Left lung (tissue), 10 donors: ENCODE results near the gene ZNF892. TPM values are rescaled to one million over a fixed set of nuclear protein-coding genes. Genes with fewer than 3 reads are reported as not detected.

Experiments used
- ATAC-seq: fragments of 200-7000 bp; cut with Tn5 transposase; one replicate; pipeline ENCODE4 v1.9.1; 2020; ENCODE audit warnings: moderate library complexity
- DNase-seq, 4 donors: peaks; one replicate each; pipeline ENCODE4 v3.0.0-alpha.2; 2013 to 2020
- H3K27ac ChIP-seq, 2 donors: fragments of 200-600 bp; sonication (generic) in 1 of 2; one replicate each; pipeline versions ENCODE4 v1.5.0 to v1.8.0; 2020 to 2021
- H3K27me3 ChIP-seq, 2 donors: fragments of 200-600 bp; sonication (generic) in 1 of 2; one replicate each; pipeline versions ENCODE4 v1.5.0 to v1.8.0; 2020 to 2021
- H3K36me3 ChIP-seq, 2 donors: fragments of 200-600 bp; sonication (generic) in 1 of 2; one replicate each; pipeline versions ENCODE4 v1.5.0 to v1.8.0; 2020 to 2021
- H3K4me1 ChIP-seq, 2 donors: fragments of 200-600 bp; one replicate each; pipeline ENCODE4 v1.8.0; 2021
- H3K4me3 ChIP-seq, 2 donors: fragments of 200-600 bp; sonication (generic) in 1 of 2; one replicate each; pipeline versions ENCODE4 v1.5.0 to v1.8.0; 2020 to 2021; ENCODE audit warnings: mild to moderate bottlenecking in 1 of 2
- H3K9me3 ChIP-seq, 2 donors: fragments of 200-600 bp; sonication (generic) in 1 of 2; one replicate each; pipeline versions ENCODE4 v1.5.0 to v1.8.0; 2020 to 2021
- intact Hi-C, 2 donors: fragments of 100-400 bp; cut with DNase I; formaldehyde crosslinking; loops; one replicate each; pipeline versions ENCODE4 v1.11.2 to v1.14.2; 2022
- polyA plus RNA-seq, 6 donors: library from polyadenylated mRNA; unstranded; fragments of 120-200 nt; gene quantifications; one replicate each; pipeline ENCODE4 v1.2.1, GENCODE V29; 2013; ENCODE audit not compliant: insufficient read length in 6 of 6
- total RNA-seq, 2 donors: library from RNA; stranded (reverse); fragmentation: NEBNext Ultra II Directional; extraction: Animal tissue kit (Norgen Biotek cat#: 25700); gene quantifications; one replicate each; pipeline ENCODE4 v1.2.1, GENCODE V29; 2021
- TF ChIP-seq, protein P1 (sequence below), 2 donors: fragments of 200-600 bp; sonication (generic) in 1 of 2; IDR thresholded peaks; one replicate each; pipeline versions ENCODE4 v1.5.0 to v1.8.0; 2021; ENCODE audit warnings: antibody characterized with exemption in 2 of 2
- donor health status: DM: no; HTN: yes; CAD: no.
- donor health status: DM: no; HTN: no; CAD: no.

Gene ZNF892
- total and polyA plus RNA-seq, 8 donors, result 4.3 to 5.6 (median 5.1) TPM

DNA sequence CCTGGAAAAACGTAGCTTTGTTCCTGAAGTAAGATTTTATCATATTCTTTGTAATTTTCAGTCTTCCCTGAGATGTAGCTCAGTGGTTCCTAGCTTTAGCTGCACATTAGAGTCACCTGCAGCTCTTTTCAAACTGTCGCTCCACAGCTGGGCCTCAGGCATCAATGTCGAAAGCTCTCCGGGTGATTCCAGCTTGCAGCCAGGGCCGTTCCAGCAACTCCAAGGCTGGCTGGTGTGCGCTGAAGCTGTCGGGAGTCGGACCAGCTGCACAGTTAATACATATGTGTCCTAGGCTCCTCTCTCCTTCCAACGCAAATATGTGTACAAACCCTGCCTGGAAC lies 42.3 kb upstream of the ZNF892 start:
- intact Hi-C loops, result no loop called here
- no peak for ATAC-seq
- Histone ChIP-seq H3K4me3 (peak overlapping the region; percentile 65 to 91), H3K4me1 (peaks cover 14 to 25% of the 10 kb centered on the region in 2 donors), H3K27ac (peak overlapping the region; percentile 93 to 94), H3K27me3 (no peaks in the 10 kb centered on the region), H3K9me3 (no peaks in the 10 kb centered on the region), H3K36me3 (no peaks in the 10 kb centered on the region)
- DNase-seq, result no peak
- TF ChIP-seq, protein P1, sequence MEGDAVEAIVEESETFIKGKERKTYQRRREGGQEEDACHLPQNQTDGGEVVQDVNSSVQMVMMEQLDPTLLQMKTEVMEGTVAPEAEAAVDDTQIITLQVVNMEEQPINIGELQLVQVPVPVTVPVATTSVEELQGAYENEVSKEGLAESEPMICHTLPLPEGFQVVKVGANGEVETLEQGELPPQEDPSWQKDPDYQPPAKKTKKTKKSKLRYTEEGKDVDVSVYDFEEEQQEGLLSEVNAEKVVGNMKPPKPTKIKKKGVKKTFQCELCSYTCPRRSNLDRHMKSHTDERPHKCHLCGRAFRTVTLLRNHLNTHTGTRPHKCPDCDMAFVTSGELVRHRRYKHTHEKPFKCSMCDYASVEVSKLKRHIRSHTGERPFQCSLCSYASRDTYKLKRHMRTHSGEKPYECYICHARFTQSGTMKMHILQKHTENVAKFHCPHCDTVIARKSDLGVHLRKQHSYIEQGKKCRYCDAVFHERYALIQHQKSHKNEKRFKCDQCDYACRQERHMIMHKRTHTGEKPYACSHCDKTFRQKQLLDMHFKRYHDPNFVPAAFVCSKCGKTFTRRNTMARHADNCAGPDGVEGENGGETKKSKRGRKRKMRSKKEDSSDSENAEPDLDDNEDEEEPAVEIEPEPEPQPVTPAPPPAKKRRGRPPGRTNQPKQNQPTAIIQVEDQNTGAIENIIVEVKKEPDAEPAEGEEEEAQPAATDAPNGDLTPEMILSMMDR (IDR thresholded peaks at IDR 0.05), result no peak

DNA sequence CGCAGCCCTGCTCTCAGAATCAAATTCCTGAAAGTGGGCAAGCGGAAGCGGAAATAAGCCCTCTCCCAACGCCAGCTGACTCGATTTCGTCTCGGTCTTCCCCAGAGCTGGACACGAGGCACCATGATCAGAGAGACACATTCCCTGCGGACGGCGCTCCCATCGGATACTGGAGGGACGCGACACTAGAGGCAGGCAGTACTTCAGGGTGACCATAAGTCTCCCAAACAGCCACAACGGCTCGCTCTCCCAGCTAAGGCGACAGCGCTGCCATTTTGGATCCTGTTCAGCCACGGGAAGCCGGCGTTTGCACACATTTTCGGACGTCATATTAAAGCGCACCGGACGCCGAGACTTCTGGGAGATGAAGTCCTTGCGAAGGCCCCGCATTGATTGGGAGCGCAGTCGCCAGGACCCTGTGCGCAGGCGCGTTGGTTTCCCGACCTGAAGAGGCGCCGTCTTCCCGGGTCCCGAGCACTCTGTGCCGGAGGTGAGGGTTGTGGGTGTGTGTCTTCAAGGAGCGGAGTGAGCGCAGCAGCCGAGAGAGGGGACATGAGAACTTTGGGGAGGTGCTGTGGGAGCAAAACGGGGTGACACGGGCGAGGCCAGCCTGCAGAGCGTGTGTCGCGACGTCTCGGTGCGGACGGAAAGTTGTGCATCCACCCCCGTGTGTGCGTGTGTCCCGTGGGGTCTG lies 41.8 kb upstream of the ZNF892 start, which contains the start of gene ZNF2:
ZNF2 (plus strand) TSS at position 439 of the 694 bp plus-strand sequence. CDS start 10,418 bp downstream, outside the sequence.
- intact Hi-C loops, result no loop called here
- no peaks in the 10 kb centered on the region for H3K36me3 ChIP-seq

DNA sequence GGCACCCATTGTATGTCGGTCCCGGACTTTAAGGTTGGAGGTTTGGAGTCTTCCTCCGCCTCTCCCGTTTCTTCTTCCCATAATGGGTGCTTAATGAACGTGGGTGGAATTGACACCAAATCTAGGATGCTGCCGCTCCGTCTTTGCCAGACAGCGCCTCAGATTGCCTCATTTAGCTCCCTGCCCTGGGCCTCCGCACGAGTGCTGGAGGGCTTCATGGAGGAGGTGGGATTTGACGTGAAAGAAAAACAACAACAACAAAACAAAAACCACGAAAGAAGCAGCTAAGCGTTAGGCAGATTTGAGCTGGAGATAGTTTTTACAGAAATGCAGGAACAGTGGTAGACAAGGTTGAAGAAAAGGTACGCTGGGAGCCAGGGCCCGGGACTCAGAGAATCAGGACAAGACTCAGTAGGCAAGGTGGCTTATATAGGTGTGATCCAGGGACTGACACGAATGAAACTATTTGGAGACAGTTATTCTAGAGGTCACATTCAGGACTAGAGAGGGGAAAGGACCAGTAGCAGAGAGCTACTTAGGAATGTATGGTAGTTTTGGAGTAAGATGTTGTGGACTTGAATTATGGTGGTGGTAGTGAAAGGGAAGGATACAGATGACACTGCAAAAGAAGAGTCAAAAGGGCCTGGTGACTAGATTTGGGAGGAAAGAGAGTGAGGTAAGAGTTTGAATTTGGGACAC lies 41.1 kb upstream of the ZNF892 start:
- Histone ChIP-seq H3K9me3 (no peaks in the 10 kb centered on the region), H3K27me3 (no peaks in the 10 kb centered on the region), H3K36me3 (no peaks in the 10 kb centered on the region), H3K4me1 (peaks cover 13 to 21% of the 10 kb centered on the region in 2 donors), H3K4me3 (peak overlapping the region; percentile 65 to 91), H3K27ac (peak overlapping the region; percentile 93 to 94)
- ATAC-seq (peak; percentile 23), DNase-seq (no peak)
- intact Hi-C loops, result no loop called here
- TF ChIP-seq, protein P1 (IDR thresholded peaks at IDR 0.05), result no peak

More for the DNA sequence above, 41.8 kb upstream of the ZNF892 start, which contains the start of gene ZNF2:
- DNase-seq (peak; percentile 97 to 99 (median 98)), ATAC-seq (peak; percentile 98)
- Histone ChIP-seq H3K4me3 (peak within 1 kb of the TSS; percentile 65 to 91), H3K4me1 (peaks cover 13 to 21% of the 10 kb centered on the region in 2 donors), H3K27me3 (no peaks in the 10 kb centered on the region), H3K9me3 (no peaks in the 10 kb centered on the region), H3K27ac (peak within 1 kb of the TSS; percentile 93 to 94)
- TF ChIP-seq, protein P1 (IDR thresholded peaks at IDR 0.05), result no peak

DNA sequence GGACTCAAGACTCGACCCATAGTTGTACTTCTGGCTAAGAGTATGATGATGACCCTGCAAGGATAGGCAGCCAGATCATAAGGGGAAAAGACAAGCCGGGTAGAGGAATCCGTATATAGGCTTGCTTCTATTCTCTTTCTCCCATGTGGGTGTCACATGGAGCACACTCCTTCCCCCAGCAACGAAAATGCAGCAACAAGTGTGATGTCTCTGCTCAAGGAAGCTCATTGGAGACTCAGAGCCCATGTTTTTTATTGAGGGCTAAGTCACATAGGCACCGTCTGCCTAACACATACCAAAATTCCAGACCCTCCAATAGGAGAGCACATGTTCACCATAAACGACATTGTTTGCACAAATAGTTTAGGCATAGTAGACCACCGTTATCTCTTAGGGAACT lies 35.4 kb upstream of the ZNF892 start:
- Histone ChIP-seq H3K27ac (no peak overlapping the region), H3K4me1 (peaks cover 0 to under 1% of the 10 kb centered on the region in 2 donors), H3K27me3 (no peaks in the 10 kb centered on the region), H3K36me3 (peaks cover 0 to 7% of the 10 kb centered on the region in 2 donors), H3K9me3 (no peaks in the 10 kb centered on the region), H3K4me3 (no peak overlapping the region)
- TF ChIP-seq, protein P1 (IDR thresholded peaks at IDR 0.05), result no peak
- no peak for ATAC-seq
- no peak for DNase-seq
- intact Hi-C loops, result no loop called here

DNA sequence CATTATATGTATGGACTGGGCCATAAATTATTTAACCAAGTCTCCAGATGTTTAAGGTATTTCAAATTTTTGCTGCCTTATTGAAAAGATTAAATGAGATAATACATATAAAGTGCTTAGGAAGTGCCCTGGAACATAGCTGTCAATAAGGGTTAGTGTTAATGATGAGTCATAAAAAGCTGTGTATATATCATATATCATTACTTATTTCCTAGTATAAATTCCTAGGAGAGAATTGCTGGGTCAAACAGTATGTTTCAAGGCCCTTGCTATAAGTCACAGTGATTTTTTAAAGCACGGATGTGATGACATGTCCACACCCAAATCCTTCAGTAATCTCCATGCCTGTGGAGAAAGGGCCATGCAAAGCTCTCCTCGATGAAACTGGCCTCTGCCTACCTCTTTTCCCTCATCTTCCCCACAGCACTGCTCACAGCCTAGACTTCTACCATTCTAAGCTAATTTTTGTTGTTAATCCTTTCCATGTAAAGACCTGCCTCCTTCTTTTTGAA lies 33.2 kb upstream of the ZNF892 start:
- no peak overlapping the region for H3K4me3 ChIP-seq
- intact Hi-C loops, result no loop called here
- ATAC-seq, result no peak
- no peak overlapping the region for H3K27ac ChIP-seq
- TF ChIP-seq, protein P1 (IDR thresholded peaks at IDR 0.05), result no peak
- peaks cover 0 to 27% of the 10 kb centered on the region in 2 donors for H3K36me3 ChIP-seq
- H3K4me1 ChIP-seq, result no peaks in the 10 kb centered on the region
- no peak for DNase-seq
- peaks cover 0 to 5% of the 10 kb centered on the region in 2 donors for H3K9me3 ChIP-seq
- H3K27me3 ChIP-seq, result no peaks in the 10 kb centered on the region
